ENCODE measurements around the gene PPP1CC. TPM values are rescaled to one million over a fixed set of nuclear protein-coding genes. Genes with fewer than 3 reads are reported as not detected.
A peak's percentile ranks its signal among the peaks of the same experiment; 100 is the strongest.

Gene PPP1CC
- total RNA-seq, 2 experiments from 2014 or later: 156 to 160 TPM

- no peak for DNase-seq
- POLR2A ChIA-PET: interaction anchor here (0.5 to 2.2 kb wide), 3 partner anchors 9 to 81 kb away, joined by 3 to 8 read pairs (median 6); partner anchors contain the start of gene TCTN1
- peaks cover 45% of the 10 kb centered on the region for H3K4me1 Mint-ChIP-seq
- peaks cover 38% of the 10 kb centered on the region for H3K36me3 Mint-ChIP-seq
- H3K27me3 Mint-ChIP-seq: no peaks in the 10 kb centered on the region
- ATAC-seq (ENCODE audit: low read depth): no peak
- H3K9me3 Mint-ChIP-seq: peaks cover 2% of the 10 kb centered on the region
- H3K27ac Mint-ChIP-seq: peak overlapping the region; percentile 68
- H3K4me3 Mint-ChIP-seq: peak overlapping the region; percentile 88
Observed at GRCh38 chr12:110686294-110686903, 56.3 kb downstream of the PPP1CC start.

DNA sequence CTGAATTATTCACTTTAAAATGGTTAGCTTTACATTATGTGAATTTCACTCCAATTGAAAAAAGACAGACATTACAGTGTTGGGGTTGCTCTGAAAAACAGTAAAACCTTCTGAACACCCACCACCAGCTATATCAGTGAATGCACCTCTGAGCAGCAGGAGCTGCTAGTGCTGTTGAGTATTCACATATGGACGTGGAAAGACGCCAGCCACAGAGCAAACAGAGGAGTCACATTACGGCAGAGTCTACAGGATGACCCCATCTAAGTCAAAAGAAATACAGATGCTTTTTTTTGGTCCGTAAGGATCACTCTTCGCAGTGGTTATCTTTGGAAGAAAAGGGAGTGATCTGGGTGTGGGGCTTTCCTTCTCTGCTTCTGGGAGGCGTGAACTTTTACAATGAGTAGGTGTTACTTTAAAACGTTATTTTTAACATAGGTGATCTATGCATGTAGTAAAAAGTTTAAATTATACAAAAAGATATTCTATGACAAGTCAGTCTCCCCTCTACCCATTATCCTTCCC, 58.3 kb downstream of the PPP1CC start:
- POLR2A ChIA-PET: no interaction called here
- Mint-ChIP-seq H3K27ac (no peak overlapping the region), H3K4me1 (peaks cover 36% of the 10 kb centered on the region), H3K27me3 (no peaks in the 10 kb centered on the region), H3K4me3 (no peak overlapping the region), H3K36me3 (peaks cover 39% of the 10 kb centered on the region), H3K9me3 (peaks cover 2% of the 10 kb centered on the region)
- DNase-seq: no peak
- ATAC-seq (ENCODE audit: low read depth): no peak

GRCh38 chr12:110683888-110684287, 58.8 kb downstream of the PPP1CC start:
- H3K27me3 Mint-ChIP-seq: no peaks in the 10 kb centered on the region
- DNase-seq (no peak), ATAC-seq (ENCODE audit: low read depth) (no peak)
- H3K4me3 Mint-ChIP-seq: no peak overlapping the region
- peaks cover 35% of the 10 kb centered on the region for H3K4me1 Mint-ChIP-seq
- peaks cover 2% of the 10 kb centered on the region for H3K9me3 Mint-ChIP-seq
- H3K27ac Mint-ChIP-seq: no peak overlapping the region
- H3K36me3 Mint-ChIP-seq: peaks cover 39% of the 10 kb centered on the region
- POLR2A ChIA-PET: no interaction called here

GRCh38 chr12:110680032-110680431, 62.7 kb downstream of the PPP1CC start:
- Mint-ChIP-seq H3K4me3 (no peak overlapping the region), H3K9me3 (peaks cover 1% of the 10 kb centered on the region), H3K27ac (peak overlapping the region; percentile 31), H3K36me3 (peaks cover 29% of the 10 kb centered on the region), H3K27me3 (no peaks in the 10 kb centered on the region), H3K4me1 (peaks cover 31% of the 10 kb centered on the region)
- ATAC-seq (ENCODE audit: low read depth) (no peak), DNase-seq (no peak)
- POLR2A ChIA-PET: interaction anchor here (0.8 to 1.1 kb wide), 2 partner anchors 19 to 66 kb away, joined by 3 read pairs; partner anchors contain the start of gene TCTN1

GRCh38 chr12:110679201-110679600, 63.5 kb downstream of the PPP1CC start:
- H3K36me3 Mint-ChIP-seq: peaks cover 29% of the 10 kb centered on the region
- no peaks in the 10 kb centered on the region for H3K9me3 Mint-ChIP-seq
- POLR2A ChIA-PET: interaction anchor here (1.0 to 2.6 kb wide), 5 partner anchors 8 to 65 kb away, joined by 3 to 12 read pairs (median 7); partner anchors contain the start of genes HVCN1 and TCTN1
- H3K4me1 Mint-ChIP-seq: peaks cover 34% of the 10 kb centered on the region
- ATAC-seq (ENCODE audit: low read depth) (no peak), DNase-seq (no peak)
- no peaks in the 10 kb centered on the region for H3K27me3 Mint-ChIP-seq
- no peak overlapping the region for H3K4me3 Mint-ChIP-seq
- no peak overlapping the region for H3K27ac Mint-ChIP-seq

GRCh38 chr12:110677982-110678381, 64.7 kb downstream of the PPP1CC start:
- peaks cover 32% of the 10 kb centered on the region for H3K36me3 Mint-ChIP-seq
- H3K4me1 Mint-ChIP-seq: peaks cover 46% of the 10 kb centered on the region
- peak overlapping the region; percentile 93 for H3K27ac Mint-ChIP-seq
- H3K27me3 Mint-ChIP-seq: no peaks in the 10 kb centered on the region
- POLR2A ChIA-PET: interaction anchor here (0.7 to 2.6 kb wide), 7 partner anchors 9 to 228 kb away, joined by 3 to 12 read pairs (median 7); partner anchors contain the start of genes ARPC3, HVCN1 and TCTN1
- no peaks in the 10 kb centered on the region for H3K9me3 Mint-ChIP-seq
- no peak for ATAC-seq (ENCODE audit: low read depth)
- DNase-seq: no peak
- peak overlapping the region; percentile 72 for H3K4me3 Mint-ChIP-seq

DNA sequence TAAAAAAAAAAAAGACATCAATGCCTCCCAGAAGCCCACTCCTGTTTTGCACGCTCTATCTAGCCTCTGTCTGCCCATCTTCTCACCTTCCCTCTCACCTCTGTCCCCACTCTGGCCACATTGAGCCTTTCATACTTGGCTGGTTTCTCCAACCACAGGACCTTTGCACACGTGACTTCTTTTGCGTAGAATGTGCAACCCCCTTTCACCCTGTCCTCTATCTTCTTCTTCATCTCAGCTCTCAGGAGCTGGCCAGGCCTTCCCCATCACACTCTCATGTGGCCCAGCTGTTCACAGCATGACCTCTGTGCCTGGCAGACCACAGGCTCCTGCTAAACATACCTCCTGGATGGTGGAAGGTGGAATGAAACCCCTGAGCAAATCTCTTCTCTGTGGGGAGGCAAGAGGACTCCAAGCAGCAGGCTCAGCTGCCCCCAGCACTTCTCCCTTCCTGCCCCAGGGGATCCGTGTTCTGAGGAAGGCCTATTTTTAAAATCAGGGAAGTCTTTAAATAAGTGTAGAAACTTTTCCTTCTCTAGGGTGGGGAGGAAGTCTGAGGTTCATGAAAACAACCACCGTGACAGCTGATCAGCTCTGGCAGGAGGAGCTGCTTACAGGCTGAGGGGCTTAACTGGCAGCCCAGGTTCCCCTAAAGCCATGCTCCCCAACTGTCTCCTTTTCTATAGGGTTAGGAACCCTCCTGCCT, 65.3 kb downstream of the PPP1CC start:
- Mint-ChIP-seq H3K27ac (peak overlapping the region; percentile 93), H3K27me3 (no peaks in the 10 kb centered on the region), H3K4me3 (peak overlapping the region; percentile 72), H3K4me1 (peaks cover 50% of the 10 kb centered on the region), H3K36me3 (peaks cover 35% of the 10 kb centered on the region), H3K9me3 (no peaks in the 10 kb centered on the region)
- POLR2A ChIA-PET: interaction anchor here (0.7 to 2.6 kb wide), 6 partner anchors 9 to 65 kb away, joined by 3 to 12 read pairs (median 8); partner anchors contain the start of genes HVCN1 and TCTN1
- DNase-seq (no peak), ATAC-seq (ENCODE audit: low read depth) (peak; percentile 57)

DNA sequence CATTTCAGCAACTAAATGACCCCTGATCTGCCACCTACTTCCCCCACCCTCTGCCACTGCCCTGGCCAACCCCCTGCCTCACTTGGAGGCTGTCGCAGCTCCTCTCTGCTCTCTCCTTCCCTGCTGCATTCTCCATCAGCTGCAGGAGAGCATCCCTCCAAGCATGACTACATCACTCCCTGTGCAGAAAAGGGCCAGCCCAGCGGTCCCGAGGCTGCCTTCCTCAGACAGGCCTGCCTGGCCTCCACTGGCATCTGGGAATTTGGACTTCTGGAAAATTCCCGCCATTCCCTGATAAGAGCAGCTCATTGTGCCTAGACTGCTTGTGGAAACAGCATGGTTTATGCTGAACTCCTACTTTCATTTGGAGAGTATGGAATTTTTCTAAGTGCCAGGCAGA, 66.5 kb downstream of the PPP1CC start:
- peaks cover 48% of the 10 kb centered on the region for H3K4me1 Mint-ChIP-seq
- DNase-seq (no peak), ATAC-seq (ENCODE audit: low read depth) (no peak)
- no peaks in the 10 kb centered on the region for H3K27me3 Mint-ChIP-seq
- H3K4me3 Mint-ChIP-seq: no peak overlapping the region
- H3K36me3 Mint-ChIP-seq: peaks cover 37% of the 10 kb centered on the region
- H3K9me3 Mint-ChIP-seq: no peaks in the 10 kb centered on the region
- POLR2A ChIA-PET: interaction anchor here (0.5 to 1.4 kb wide), 4 partner anchors 15 to 376 kb away, joined by 3 to 5 read pairs (median 3); partner anchors contain the start of gene TCTN1
- peak overlapping the region; percentile 50 for H3K27ac Mint-ChIP-seq

DNA sequence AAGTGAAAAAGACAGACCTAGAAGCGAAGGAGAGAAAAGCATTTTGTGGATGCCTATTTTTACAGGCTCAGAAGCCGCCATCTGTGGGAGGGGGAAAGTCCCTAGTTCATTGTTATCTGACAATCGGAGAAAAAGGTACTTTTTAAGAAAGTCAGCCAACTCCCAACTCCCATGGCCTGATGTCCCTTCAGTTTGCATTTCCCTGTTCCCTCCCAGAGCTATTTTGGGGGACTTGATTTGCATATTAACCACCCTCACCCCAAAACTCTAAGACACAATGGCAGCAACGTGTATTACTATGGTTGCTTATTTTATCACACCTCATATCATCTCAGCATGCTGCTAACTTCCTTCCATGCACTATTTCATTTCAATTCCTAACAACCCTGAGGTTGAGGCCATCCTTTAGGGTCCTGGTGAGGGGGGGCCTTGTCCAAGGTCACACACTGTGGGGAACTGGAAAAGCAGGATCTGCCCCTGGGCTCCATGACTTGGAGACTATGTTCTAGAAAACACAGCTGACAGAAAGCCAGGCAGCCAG, 72.5 kb downstream of the PPP1CC start:
- Mint-ChIP-seq H3K4me3 (no peak overlapping the region), H3K27ac (peak overlapping the region; percentile 89), H3K36me3 (peaks cover 63% of the 10 kb centered on the region), H3K9me3 (peaks cover 3% of the 10 kb centered on the region), H3K27me3 (no peaks in the 10 kb centered on the region), H3K4me1 (peaks cover 50% of the 10 kb centered on the region)
- DNase-seq (no peak), ATAC-seq (ENCODE audit: low read depth) (peak; percentile 35)
- POLR2A ChIA-PET: no interaction called here

Other genes starting within 250 kb of the PPP1CC start
- gene VPS29, start 240.8 kb downstream of the PPP1CC start, total RNA-seq: 100 to 1,000 TPM; 132 to 138 TPM
- gene RAD9B, start 240.6 kb downstream of the PPP1CC start, total RNA-seq: 1 to 10 TPM; 1.8 to 2.3 TPM
- gene PPTC7, start 159.6 kb downstream of the PPP1CC start, total RNA-seq: 10 to 100 TPM; 28.3 to 30.0 TPM
- gene TCTN1, start 128.8 kb downstream of the PPP1CC start, total RNA-seq: 10 to 100 TPM; 10.1 to 10.3 TPM
- 10 to 100 TPM; 20.3 to 21.0 TPM for gene HVCN1, start 53.8 kb downstream of the PPP1CC start, total RNA-seq
- not detected for gene CCDC63, start 104.1 kb upstream of the PPP1CC start, total RNA-seq
- gene MYL2, start 177.7 kb upstream of the PPP1CC start, total RNA-seq: not detected